Gastroesophageal sphincter (tissue), 3 donors: ENCODE data around the gene A3GALT2.

Experiments
- CTCF ChIP-seq, 4 experiments: fragments of 200-600 bp in 2 of 4; fragments of 450-650 bp in 2 of 4; sonication (generic) in 1 of 4; IDR thresholded peaks; one replicate each; pipeline ENCODE4 v1.5.1; 2017 to 2019; ENCODE audit warnings: antibody characterized with exemption in 4 of 4, mild to moderate bottlenecking in 2 of 4, moderate library complexity in 2 of 4
- POLR2A ChIP-seq, 2 donors: fragments of 450-650 bp; IDR thresholded peaks; one replicate each; pipeline ENCODE4 v1.6.1; 2017; ENCODE audit warnings: antibody characterized with exemption in 2 of 2, mild to moderate bottlenecking in 2 of 2, moderate library complexity in 1 of 2

- no peak for TF ChIP-seq POLR2A (IDR thresholded peaks at IDR 0.05)
- TF ChIP-seq CTCF (IDR thresholded peaks at IDR 0.05) = no peak
These were observed 46.5 kb downstream of the A3GALT2 start for GRCh38 chr1:33274446-33274845.
